ENCODE measurements around the gene HSP90AA1.
"Not testable (repeated sequence)": the region's sequence is repeated elsewhere in the genome, so short reads cannot be mapped to it uniquely, and the experiment has no call there.

Gene HSP90AA1

DNA sequence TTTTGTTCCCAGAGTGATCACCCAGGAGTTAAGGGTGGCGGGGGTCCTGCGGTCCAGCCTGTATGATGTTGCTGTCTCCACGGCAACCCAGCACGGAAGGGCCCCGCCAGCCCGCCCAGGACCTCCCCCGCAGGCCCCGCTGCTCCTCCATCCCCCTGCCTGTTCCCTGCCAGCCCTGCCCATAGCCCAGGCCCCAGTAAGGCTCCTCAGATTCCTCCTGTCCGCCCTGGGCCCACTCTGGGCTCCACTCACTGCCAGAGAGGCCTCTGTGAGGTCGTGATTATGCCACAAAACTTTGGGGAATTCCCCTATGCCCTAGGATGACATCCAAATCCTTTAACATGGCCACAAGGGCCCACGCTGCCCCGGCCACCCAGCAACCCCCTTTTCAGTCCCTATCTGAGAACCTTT is 20.8 kb downstream of the HSP90AA1 start:
- DNase-seq (ENCODE audit: low read depth): no peak
- TF ChIP-seq, protein P1, sequence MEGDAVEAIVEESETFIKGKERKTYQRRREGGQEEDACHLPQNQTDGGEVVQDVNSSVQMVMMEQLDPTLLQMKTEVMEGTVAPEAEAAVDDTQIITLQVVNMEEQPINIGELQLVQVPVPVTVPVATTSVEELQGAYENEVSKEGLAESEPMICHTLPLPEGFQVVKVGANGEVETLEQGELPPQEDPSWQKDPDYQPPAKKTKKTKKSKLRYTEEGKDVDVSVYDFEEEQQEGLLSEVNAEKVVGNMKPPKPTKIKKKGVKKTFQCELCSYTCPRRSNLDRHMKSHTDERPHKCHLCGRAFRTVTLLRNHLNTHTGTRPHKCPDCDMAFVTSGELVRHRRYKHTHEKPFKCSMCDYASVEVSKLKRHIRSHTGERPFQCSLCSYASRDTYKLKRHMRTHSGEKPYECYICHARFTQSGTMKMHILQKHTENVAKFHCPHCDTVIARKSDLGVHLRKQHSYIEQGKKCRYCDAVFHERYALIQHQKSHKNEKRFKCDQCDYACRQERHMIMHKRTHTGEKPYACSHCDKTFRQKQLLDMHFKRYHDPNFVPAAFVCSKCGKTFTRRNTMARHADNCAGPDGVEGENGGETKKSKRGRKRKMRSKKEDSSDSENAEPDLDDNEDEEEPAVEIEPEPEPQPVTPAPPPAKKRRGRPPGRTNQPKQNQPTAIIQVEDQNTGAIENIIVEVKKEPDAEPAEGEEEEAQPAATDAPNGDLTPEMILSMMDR (conservative IDR thresholded peaks at IDR 0.05; ENCODE audit: control insufficient read depth, insufficient read depth, low read depth, low read length): no peak
- H3K4me3 ChIP-seq (ENCODE audit: control insufficient read depth, low read depth, low read length): no peak overlapping the region

DNA sequence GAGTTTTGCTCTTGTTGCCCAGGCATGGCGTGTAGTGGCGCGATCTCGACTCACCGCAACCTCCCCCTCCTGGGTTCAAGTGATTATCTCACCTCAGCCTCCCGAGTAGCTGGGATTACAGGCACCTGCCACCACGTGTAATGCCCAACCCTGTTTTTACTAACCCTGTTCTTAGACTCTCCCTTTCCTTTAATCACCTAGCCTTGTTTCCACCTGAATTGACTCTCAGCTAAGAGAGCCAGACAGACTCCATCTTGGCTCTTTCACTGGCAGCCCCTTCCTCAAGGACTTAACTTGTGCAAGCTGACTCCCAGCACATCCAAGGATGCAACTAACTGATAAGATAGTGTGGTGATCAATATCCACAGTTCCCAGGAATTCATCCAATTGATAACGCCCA is 22.3 kb downstream of the HSP90AA1 start:
- not testable (repeated sequence) for H3K4me3 ChIP-seq (ENCODE audit: control insufficient read depth, low read depth, low read length); DNase-seq (ENCODE audit: low read depth)

DNA sequence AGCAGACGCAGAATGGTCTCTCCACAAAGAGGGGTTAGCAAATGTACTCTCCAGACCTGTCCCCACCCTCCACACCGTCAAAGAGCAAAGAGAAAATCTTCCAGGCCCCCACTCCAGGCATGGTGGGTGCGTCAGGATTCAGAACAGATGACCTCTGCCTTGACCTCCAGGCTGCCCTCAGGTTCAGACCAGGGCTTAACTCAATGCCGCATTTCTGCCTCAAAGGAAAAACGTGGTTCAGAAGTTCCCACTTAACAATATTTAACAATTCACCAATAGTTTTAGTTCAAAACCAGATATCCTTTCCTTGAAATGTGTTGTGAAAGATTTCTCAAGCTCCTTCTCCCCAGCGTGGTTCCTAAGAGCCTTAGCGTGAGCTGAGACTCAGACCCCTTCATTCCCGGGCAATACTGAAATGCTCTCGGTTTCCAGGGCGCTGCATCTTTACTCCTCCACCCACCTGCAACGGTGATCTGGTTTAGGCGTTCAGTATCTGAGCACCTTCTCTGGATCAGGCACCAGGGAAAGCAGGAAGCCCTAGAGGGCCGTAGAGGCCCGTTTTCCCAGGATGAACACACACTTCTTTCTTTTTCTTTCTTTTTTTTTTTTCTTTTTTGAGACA is 22.9 kb downstream of the HSP90AA1 start:
- TF ChIP-seq, protein P1 (conservative IDR thresholded peaks at IDR 0.05; ENCODE audit: control insufficient read depth, insufficient read depth, low read depth, low read length): no peak

DNA sequence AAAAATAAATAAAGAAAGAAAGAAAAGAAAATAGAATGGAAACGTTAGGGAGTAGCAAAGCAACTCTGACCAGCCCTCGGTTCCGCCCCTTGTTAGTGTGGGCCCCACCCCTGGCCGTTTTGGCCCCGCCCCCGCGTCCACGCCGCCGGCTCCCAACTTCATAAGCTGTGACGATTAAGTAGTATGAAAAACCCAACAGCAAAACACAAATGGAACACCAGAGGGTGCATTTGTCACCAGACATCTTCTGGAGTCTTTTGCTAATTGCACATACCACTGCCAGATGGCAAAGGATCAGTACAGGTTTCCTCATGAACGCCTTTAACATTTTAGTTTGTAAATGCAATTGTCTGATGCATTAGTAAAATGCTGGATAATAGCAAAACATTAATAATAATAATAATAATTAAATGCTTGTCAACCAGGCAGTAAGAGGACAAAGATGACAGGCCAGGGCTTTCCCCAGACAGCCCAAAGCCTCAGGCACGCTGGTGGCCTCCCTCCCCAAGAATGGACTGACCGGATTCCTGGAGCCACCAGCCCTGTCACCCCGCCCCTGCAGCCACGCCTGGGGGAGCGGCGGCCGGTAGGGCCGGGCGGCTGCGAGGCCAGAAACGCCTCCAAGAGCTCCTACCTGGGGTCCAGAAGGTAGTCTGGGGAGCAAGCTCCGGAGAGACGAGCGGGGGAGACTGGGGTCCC is 23.6 kb downstream of the HSP90AA1 start:
- H3K4me3 ChIP-seq (ENCODE audit: control insufficient read depth, low read depth, low read length): no peak overlapping the region
- DNase-seq (ENCODE audit: low read depth): peak; percentile 91
- TF ChIP-seq, protein P1 (conservative IDR thresholded peaks at IDR 0.05; ENCODE audit: control insufficient read depth, insufficient read depth, low read depth, low read length): peak; percentile 57

More for the DNA sequence above, 22.9 kb downstream of the HSP90AA1 start:
- no peak for DNase-seq (ENCODE audit: low read depth)
- no peak overlapping the region for H3K4me3 ChIP-seq (ENCODE audit: control insufficient read depth, low read depth, low read length)

DNA sequence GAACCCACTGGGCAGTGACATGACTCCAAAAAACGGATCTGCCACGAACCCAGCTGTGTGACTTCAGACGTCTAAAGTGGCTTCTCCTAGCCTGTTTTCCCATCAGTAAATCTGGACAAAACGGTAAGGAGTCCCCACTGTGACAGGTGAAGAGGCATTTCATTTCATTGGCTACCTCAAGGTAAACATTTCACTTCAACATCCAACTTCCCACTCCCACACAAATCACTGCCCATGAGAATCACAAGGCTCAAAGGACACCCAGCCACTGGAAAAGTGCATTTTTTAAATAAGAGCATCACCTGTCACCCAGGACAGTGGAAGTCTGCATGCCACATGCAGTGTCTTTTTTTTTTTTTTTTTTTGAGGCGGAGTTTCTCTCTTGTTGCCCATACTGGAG is 27.9 kb downstream of the HSP90AA1 start:
- no peak for DNase-seq (ENCODE audit: low read depth)
- H3K4me3 ChIP-seq (ENCODE audit: control insufficient read depth, low read depth, low read length): no peak overlapping the region
- TF ChIP-seq, protein P1 (conservative IDR thresholded peaks at IDR 0.05; ENCODE audit: control insufficient read depth, insufficient read depth, low read depth, low read length): no peak

DNA sequence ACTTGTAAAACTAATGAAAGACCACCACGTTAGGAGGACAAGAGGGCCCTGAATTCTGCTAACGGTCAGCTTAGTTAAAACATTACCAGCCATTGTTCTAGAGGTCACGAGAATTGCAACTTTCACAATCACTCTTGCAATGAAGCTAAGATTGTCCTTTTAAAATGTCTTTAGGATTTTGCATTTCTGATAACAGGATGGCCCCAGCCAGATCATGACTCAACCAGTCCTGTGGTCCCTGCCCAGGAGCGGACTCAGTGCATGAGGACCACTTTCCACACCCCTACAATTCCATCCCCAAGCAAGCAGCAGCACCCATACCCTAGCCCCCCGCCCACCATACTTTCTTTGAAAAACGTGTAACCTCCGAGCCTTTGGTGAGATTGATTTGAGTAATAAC is 28.7 kb downstream of the HSP90AA1 start:
- TF ChIP-seq, protein P1 (conservative IDR thresholded peaks at IDR 0.05; ENCODE audit: control insufficient read depth, insufficient read depth, low read depth, low read length): no peak
- no peak overlapping the region for H3K4me3 ChIP-seq (ENCODE audit: control insufficient read depth, low read depth, low read length)
- DNase-seq (ENCODE audit: low read depth): no peak

DNA sequence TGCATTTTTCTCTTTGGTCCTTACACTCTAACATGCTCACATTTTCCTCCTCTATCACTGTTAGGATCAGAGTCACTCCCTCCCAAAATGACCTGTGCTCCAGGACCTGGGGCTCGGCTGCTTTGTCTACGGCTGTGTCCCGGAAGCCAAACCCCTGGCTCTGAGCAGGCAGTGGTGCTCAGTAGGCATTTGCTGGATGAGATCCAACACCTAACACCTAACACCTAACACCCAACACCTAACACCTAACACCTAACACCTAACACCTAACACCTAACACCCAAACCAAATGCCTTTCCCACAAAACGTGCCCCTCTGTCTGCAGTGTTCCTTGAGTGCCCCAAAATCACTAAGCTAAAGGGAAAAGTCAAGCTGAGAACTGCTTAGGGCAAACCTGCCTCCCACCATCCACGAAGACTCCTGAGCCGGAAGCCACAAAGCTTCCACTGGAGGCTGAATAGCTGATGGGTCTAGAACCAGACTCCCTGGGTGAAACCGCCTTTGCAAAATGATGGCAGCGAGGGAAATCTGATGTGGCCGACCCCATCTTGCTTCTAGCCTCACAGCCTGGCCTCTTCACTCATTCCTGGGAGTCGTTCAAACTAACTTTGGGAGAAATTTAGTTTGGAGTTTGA is 29.2 kb downstream of the HSP90AA1 start:
- no peak for DNase-seq (ENCODE audit: low read depth)
- H3K4me3 ChIP-seq (ENCODE audit: control insufficient read depth, low read depth, low read length): no peak overlapping the region
- TF ChIP-seq, protein P1 (conservative IDR thresholded peaks at IDR 0.05; ENCODE audit: control insufficient read depth, insufficient read depth, low read depth, low read length): no peak
